GM12878 (cell line): ENCODE results near the gene C16orf95. TPM values are rescaled to one million over a fixed set of nuclear protein-coding genes. Genes with fewer than 3 reads are reported as not detected.

Source experiments
- ATAC-seq: fragments of 200-7000 bp; cut with Tn5 transposase; 3 replicates; pipeline ENCODE4 v1.9.1; 2020; ENCODE audit warnings: mild to moderate bottlenecking, moderate library complexity
- BruUV-seq: library from RNA; stranded (reverse); fragments of 400-500 nt; replicated peaks from 2 replicates; lab custom pipeline; 2021; lab: Mats Ljungman, UMichigan
- CTCF ChIA-PET: fragments of 300-600 bp; sonication (Branson Sonifier 250); formaldehyde crosslinking; extraction: SDS; loops from one replicate; lab custom pipeline; 2021; ENCODE audit warnings: inconsistent platforms; lab: Yijun Ruan, JAX
- POLR2A ChIA-PET: fragments of 350-600 bp; formaldehyde crosslinking; extraction: SDS; loops from one replicate; lab custom pipeline; 2021; ENCODE audit warnings: inconsistent platforms; lab: Charles Lee
- RAD21 ChIA-PET: fragments of 300-600 bp; sonication (Branson Sonifier 250); formaldehyde crosslinking; loops from one replicate; lab custom pipeline; 2023; ENCODE audit warnings: antibody characterized with exemption; ENCODE audit not compliant: unreplicated experiment; lab: Charles Lee
- SMC1A ChIA-PET: fragments of 300-600 bp; sonication (Branson Sonifier 250); formaldehyde crosslinking; loops from one replicate; lab custom pipeline; 2023; ENCODE audit not compliant: unreplicated experiment, uncharacterized antibody; lab: Charles Lee
- DNase-seq: peaks from one replicate; pipeline ENCODE4 v3.0.0-alpha.2; 2011; ENCODE audit warnings: low read depth, low spot score
- FAIRE-seq: peaks from 3 replicates; lab custom pipeline; 2011; peaks lifted over from hg19 to GRCh38; lab: Jason Lieb, UNC
- H2AFZ ChIP-seq: 2 replicates; pipeline ENCODE4 v1.6.0; 2011; ENCODE audit warnings: low read depth, low read length, control low read depth; ENCODE audit not compliant: control insufficient read depth
- H3K27ac ChIP-seq: 2 replicates; pipeline ENCODE4 v1.5.1; 2011; ENCODE audit warnings: control low read depth; ENCODE audit not compliant: control insufficient read depth, insufficient read depth
- H3K27me3 ChIP-seq, 2 experiments: replicated peaks in 1 of 2; 2 replicates each; pipeline versions ENCODE4 v1.6.0 to v1.6.1; 2011; ENCODE audit warnings: low read length in 1 of 2; ENCODE audit not compliant: control insufficient read depth in 2 of 2, insufficient read depth in 2 of 2
- H3K36me3 ChIP-seq, 2 experiments: 2 replicates each; pipeline ENCODE4 v1.5.1; 2011; ENCODE audit warnings: low read length in 1 of 2; ENCODE audit not compliant: control insufficient read depth in 2 of 2, insufficient read depth in 2 of 2
- H3K4me1 ChIP-seq: 2 replicates; pipeline ENCODE4 v1.6.1; 2011; ENCODE audit warnings: mild to moderate bottlenecking, low read length, moderate library complexity, mixed read lengths; ENCODE audit not compliant: control insufficient read depth, insufficient read depth
- H3K4me2 ChIP-seq: 2 replicates; pipeline ENCODE4 v1.6.0; 2011; ENCODE audit warnings: control low read depth; ENCODE audit not compliant: control insufficient read depth, insufficient read depth
- H3K4me3 ChIP-seq: fragments of 200-600 bp; sonication (generic); 2 replicates; pipeline ENCODE4 v1.5.1; 2016
- H3K79me2 ChIP-seq: 2 replicates; pipeline ENCODE4 v1.6.0; 2011; ENCODE audit warnings: low read length; ENCODE audit not compliant: control insufficient read depth, insufficient read depth
- H3K9ac ChIP-seq: 2 replicates; pipeline ENCODE4 v1.8.0; 2011; ENCODE audit warnings: low read length, control low read depth, mixed read lengths; ENCODE audit not compliant: control insufficient read depth, insufficient read depth
- H3K9me3 ChIP-seq: replicated peaks from 3 replicates; pipeline ENCODE4 v1.5.1; 2011; ENCODE audit warnings: mild to moderate bottlenecking, low read length; ENCODE audit not compliant: control insufficient read depth, insufficient read depth
- H4K20me1 ChIP-seq: 2 replicates; pipeline ENCODE4 v1.6.0; 2011; ENCODE audit not compliant: control insufficient read depth, insufficient read depth
- ETV6 ChIP-seq, 2 experiments: fragments of 450-650 bp in 1 of 2; IDR thresholded peaks in 1 of 2; conservative IDR thresholded peaks in 1 of 2; 2 replicates each; pipeline ENCODE4 v1.6.1; 2014; ENCODE audit warnings: antibody characterized with exemption in 1 of 2, borderline replicate concordance in 1 of 2, low read depth in 1 of 2, mild to moderate bottlenecking in 1 of 2, moderate library complexity in 1 of 2
- HDAC6 ChIP-seq: fragments of 200-600 bp; sonication (generic); IDR thresholded peaks from one replicate; pipeline ENCODE4 v1.8.0; 2017; ENCODE audit warnings: antibody characterized with exemption; ENCODE audit not compliant: unreplicated experiment
- NKRF ChIP-seq: fragments of 450-650 bp; conservative IDR thresholded peaks from 2 replicates; pipeline ENCODE4 v1.6.1; 2017; ENCODE audit warnings: mild to moderate bottlenecking, moderate library complexity
- POLR2A ChIP-seq: IDR thresholded peaks from 2 replicates; pipeline ENCODE4 v1.6.1; 2011; ENCODE audit warnings: low read depth, mild to moderate bottlenecking, low read length
- TBL1XR1 ChIP-seq: IDR thresholded peaks from 2 replicates; pipeline ENCODE4 v1.6.1; 2012; ENCODE audit warnings: low read depth, low read length, improper control_type of control experiment
- ZNF207 ChIP-seq: fragments of 450-650 bp; IDR thresholded peaks from 2 replicates; pipeline ENCODE4 v1.6.1; 2014; ENCODE audit warnings: antibody characterized with exemption, mild to moderate bottlenecking, borderline replicate concordance
- WGBS: methylation state at CpG from one replicate; pipeline ENCODE4 v1.1.6; 2016; ENCODE audit warnings: low lambda C conversion rate; ENCODE audit not compliant: insufficient replicate concordance, insufficient coverage; ENCODE audit errors: missing lambda C conversion rate; 5-methylcytosine and 5-hydroxymethylcytosine counted together
- in situ Hi-C: fragments of 300-500 bp; cut with MboI; formaldehyde crosslinking; loops from 9 replicates; pipeline ENCODE4 v1.14.3; 2018; ENCODE audit warnings: mixed read lengths
- intact Hi-C: fragments of 100-400 bp; cut with micrococcal nuclease; formaldehyde crosslinking; loops from one replicate; pipeline ENCODE4 v1.14.2; 2022; ENCODE audit not compliant: unreplicated experiment
- polyA plus RNA-seq, 11 experiments: library from polyadenylated mRNA; depleted of rRNA in 4 of 11; unstranded in 6 of 11; stranded (reverse) in 5 of 11; fragments of >200 nt; fragmentation: Nextera tagmentation in 4 of 11; fragmentation: Illumina TruSeq in 1 of 11; extraction: Ambion mirVana in 4 of 11; extraction: Trizol in 1 of 11; gene quantifications; 1 replicate in 1 of 11; 2 replicates in 10 of 11; pipeline versions ENCODE4 v1.2.1 to v1.2.3, GENCODE V29; 2011 to 2016; ENCODE audit warnings: inconsistent platforms in 2 of 11, missing spikeins in 2 of 11, low read depth in 1 of 11
- total RNA-seq, 4 experiments: library from RNA; depleted of rRNA in 3 of 4; stranded (reverse); fragments of >200 nt in 3 of 4; fragmentation: Illumina TruSeq in 1 of 4; extraction: Trizol in 1 of 4; gene quantifications; 2 replicates each; pipeline versions ENCODE4 v1.2.1 to v1.2.3, GENCODE V29; 2013 to 2021
- TF ChIP-seq, protein P1 (sequence below): IDR thresholded peaks from 2 replicates; pipeline ENCODE4 v1.6.1; 2011; ENCODE audit warnings: low read depth, low read length, improper control_type of control experiment, borderline replicate concordance
- TF ChIP-seq, protein P2 (sequence below): IDR thresholded peaks from 2 replicates; pipeline ENCODE4 v1.6.1; 2012; ENCODE audit warnings: low read depth, low read length, improper control_type of control experiment
- TF ChIP-seq, protein P3 (sequence below): fragments of 450-650 bp; IDR thresholded peaks from 2 replicates; pipeline ENCODE4 v1.6.1; 2017; ENCODE audit warnings: low read depth, mild to moderate bottlenecking, moderate library complexity

The C16orf95 gene
- total and polyA plus RNA-seq, 10 of the 15 experiments (the other 5 are each of a cell fraction or from before 2014, with no cell fraction given): 0.90 to 22.7 (median 6.0) TPM

- H3K36me3 ChIP-seq: peaks cover 2 to 16% of the 10 kb centered on the region in 2 experiments; a peak in 3 of 4 replicates
- H3K9me3 ChIP-seq: no peaks in the 10 kb centered on the region
- no peaks in the 10 kb centered on the region for H3K4me1 ChIP-seq
- TF ChIP-seq, protein P1, sequence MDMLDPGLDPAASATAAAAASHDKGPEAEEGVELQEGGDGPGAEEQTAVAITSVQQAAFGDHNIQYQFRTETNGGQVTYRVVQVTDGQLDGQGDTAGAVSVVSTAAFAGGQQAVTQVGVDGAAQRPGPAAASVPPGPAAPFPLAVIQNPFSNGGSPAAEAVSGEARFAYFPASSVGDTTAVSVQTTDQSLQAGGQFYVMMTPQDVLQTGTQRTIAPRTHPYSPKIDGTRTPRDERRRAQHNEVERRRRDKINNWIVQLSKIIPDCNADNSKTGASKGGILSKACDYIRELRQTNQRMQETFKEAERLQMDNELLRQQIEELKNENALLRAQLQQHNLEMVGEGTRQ: no peak
- TF ChIP-seq ETV6 (conservative IDR thresholded peaks at IDR 0.05 in 1 of 2, IDR thresholded peaks at IDR 0.05 in 1 of 2; ENCODE audit: borderline replicate concordance in 1 of 2, low read depth in 1 of 2): no peak
- no peak overlapping the region for H2AFZ ChIP-seq
- in situ Hi-C loops: no loop called here
- H3K27me3 ChIP-seq: no peaks in the 10 kb centered on the region
- no peak for FAIRE-seq
- SMC1A ChIA-PET: no interaction called here
- RAD21 ChIA-PET: no interaction called here
- no peaks in the 10 kb centered on the region for H3K79me2 ChIP-seq
- no peak overlapping the region for H3K4me3 ChIP-seq
- DNase-seq: no peak
- POLR2A ChIA-PET: no interaction called here
- H4K20me1 ChIP-seq: no peaks in the 10 kb centered on the region
- no peak overlapping the region for H3K27ac ChIP-seq
- BruUV-seq: no TSS peak
- WGBS: 95% methylated on average over 26 of the region's 26 CpGs
- intact Hi-C loops: no loop called here
- H3K4me2 ChIP-seq: no peak overlapping the region
- H3K9ac ChIP-seq: no peak overlapping the region
- CTCF ChIA-PET: no interaction called here
- ATAC-seq: no peak
These were observed 26.0 kb upstream of the C16orf95 start for GRCh38 chr16:87342978-87343752.

DNA sequence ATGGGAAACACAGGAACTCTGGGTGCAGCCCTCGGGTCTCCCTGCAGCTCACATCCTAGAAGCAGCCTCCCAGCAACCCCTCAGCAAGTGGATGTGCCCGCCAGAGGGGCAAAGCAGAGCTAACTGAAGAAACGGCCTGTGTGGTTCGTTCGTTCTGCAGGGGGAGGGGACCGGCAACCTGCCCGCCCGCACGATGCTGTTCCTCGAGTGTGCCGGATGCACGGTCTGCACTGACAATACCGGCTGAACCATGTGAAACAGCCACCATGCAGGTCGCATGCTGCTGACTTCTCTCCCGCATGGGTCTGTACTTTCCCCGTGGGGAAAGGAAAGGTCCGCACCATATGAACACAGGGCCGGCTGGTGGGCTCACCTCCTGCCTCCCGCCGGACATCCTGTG, 25.3 kb upstream of the C16orf95 start:
- H3K27me3 ChIP-seq: no peaks in the 10 kb centered on the region
- H3K9ac ChIP-seq: no peak overlapping the region
- 91% methylated on average over 20 of the region's 20 CpGs for WGBS
- SMC1A ChIA-PET: no interaction called here
- H3K9me3 ChIP-seq: no peaks in the 10 kb centered on the region
- RAD21 ChIA-PET: no interaction called here
- H4K20me1 ChIP-seq: no peaks in the 10 kb centered on the region
- H3K79me2 ChIP-seq: no peaks in the 10 kb centered on the region
- no peak overlapping the region for H3K4me3 ChIP-seq
- ATAC-seq (no peak), DNase-seq (no peak), FAIRE-seq (no peak)
- POLR2A ChIA-PET: no interaction called here
- peaks cover under 1% of the 10 kb centered on the region; the same call in 1 of the 2 replicates for H3K4me1 ChIP-seq
- in situ Hi-C loops (no loop called here), intact Hi-C loops (no loop called here)
- BruUV-seq: no TSS peak
- H3K27ac ChIP-seq: no peak overlapping the region
- CTCF ChIA-PET: no interaction called here
- H3K36me3 ChIP-seq: peaks cover 2 to 16% of the 10 kb centered on the region in 2 experiments; a peak in 3 of 4 replicates
- H3K4me2 ChIP-seq: no peak overlapping the region
- no peak overlapping the region for H2AFZ ChIP-seq
- TF ChIP-seq TBL1XR1: no peak
- TF ChIP-seq, protein P2, sequence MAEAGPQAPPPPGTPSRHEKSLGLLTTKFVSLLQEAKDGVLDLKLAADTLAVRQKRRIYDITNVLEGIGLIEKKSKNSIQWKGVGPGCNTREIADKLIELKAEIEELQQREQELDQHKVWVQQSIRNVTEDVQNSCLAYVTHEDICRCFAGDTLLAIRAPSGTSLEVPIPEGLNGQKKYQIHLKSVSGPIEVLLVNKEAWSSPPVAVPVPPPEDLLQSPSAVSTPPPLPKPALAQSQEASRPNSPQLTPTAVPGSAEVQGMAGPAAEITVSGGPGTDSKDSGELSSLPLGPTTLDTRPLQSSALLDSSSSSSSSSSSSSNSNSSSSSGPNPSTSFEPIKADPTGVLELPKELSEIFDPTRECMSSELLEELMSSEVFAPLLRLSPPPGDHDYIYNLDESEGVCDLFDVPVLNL: no peak
- no peak for TF ChIP-seq POLR2A
- TF ChIP-seq ZNF207: no peak
- TF ChIP-seq, protein P3, sequence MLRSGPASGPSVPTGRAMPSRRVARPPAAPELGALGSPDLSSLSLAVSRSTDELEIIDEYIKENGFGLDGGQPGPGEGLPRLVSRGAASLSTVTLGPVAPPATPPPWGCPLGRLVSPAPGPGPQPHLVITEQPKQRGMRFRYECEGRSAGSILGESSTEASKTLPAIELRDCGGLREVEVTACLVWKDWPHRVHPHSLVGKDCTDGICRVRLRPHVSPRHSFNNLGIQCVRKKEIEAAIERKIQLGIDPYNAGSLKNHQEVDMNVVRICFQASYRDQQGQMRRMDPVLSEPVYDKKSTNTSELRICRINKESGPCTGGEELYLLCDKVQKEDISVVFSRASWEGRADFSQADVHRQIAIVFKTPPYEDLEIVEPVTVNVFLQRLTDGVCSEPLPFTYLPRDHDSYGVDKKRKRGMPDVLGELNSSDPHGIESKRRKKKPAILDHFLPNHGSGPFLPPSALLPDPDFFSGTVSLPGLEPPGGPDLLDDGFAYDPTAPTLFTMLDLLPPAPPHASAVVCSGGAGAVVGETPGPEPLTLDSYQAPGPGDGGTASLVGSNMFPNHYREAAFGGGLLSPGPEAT: no peak
- no peak for TF ChIP-seq NKRF
- no peak for TF ChIP-seq HDAC6
